Ramos (cell line): ENCODE results near the gene KDM8.

Experiments
- in situ Hi-C: fragments of 300-500 bp; cut with MboI; formaldehyde crosslinking; loops from one replicate; pipeline ENCODE4 v1.14.3; 2022; ENCODE audit warnings: low sequenced_read_pairs; ENCODE audit not compliant: unreplicated experiment

KDM8 gene

DNA sequence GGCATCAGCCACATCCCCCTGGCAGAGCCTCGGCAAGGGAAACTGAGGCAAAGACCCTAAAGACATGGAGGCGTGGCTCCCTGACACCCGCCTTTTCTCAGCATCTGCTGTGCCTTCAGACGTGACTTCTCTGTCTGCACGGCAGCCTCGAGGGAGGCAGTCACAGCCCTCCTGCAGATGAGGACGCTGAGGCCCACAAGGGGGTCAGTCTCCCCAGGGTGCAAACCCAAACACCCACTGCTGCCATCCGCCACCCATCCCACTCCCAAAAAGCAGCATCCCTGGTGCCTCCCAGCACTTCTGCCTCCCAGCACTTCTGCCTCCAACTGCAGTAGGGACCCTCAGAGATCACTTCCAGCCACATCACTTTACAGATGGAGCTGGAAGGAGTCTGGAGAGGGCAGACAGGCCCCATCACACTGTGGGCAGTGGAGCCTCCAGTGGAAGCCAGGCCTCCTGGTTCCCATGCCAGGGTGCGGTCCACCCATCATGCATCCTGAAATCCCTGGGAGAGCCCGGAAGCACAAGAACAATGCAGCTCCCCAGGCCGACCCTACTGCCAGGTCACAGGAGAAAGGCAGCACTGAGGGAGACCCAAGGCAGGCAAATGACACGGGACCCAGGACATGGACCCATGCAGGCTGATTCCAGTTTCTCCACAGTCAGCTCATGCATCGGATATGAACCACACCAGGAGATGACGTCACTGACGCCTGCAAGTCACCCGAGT lies 23.8 kb downstream of the KDM8 start:
- in situ Hi-C loops: loop anchor here (5.0 kb wide), 1 partner anchor 50 kb away; no protein-coding TSS in a partner anchor

DNA sequence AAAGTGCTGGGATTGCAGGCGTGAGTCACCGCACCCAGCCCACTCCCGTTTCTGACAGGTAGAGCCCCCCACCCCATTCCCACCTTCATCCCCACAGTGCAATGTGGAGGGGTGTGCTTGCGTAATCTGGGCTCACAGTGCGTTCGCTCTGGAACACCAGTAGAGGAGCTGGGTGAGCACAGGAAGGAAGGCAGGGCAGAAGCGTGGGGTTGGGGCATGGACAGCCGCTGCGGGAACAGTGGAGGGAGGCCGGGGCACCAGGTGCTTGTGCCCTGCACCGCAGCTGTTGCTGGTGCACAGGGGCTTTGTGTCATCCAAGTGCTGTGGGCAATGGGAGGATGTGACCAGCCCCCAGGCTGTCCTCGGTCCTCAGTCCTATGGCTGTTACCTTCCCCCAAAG lies 24.7 kb downstream of the KDM8 start:
- in situ Hi-C loops: loop anchor here (5.0 kb wide), 1 partner anchor 51 kb away; no protein-coding TSS in a partner anchor

- in situ Hi-C loops: loop anchor here (5.0 kb wide), 1 partner anchor 52 kb away; no protein-coding TSS in a partner anchor
These were observed 25.5 kb downstream of the KDM8 start for GRCh38 chr16:27228621-27229501.

- in situ Hi-C loops: loop anchor here (5.0 kb wide), 2 partner anchors 53 to 82 kb away; partner anchors contain the start of gene IL4R
These were observed 26.7 kb downstream of the KDM8 start for GRCh38 chr16:27229891-27230470.

DNA sequence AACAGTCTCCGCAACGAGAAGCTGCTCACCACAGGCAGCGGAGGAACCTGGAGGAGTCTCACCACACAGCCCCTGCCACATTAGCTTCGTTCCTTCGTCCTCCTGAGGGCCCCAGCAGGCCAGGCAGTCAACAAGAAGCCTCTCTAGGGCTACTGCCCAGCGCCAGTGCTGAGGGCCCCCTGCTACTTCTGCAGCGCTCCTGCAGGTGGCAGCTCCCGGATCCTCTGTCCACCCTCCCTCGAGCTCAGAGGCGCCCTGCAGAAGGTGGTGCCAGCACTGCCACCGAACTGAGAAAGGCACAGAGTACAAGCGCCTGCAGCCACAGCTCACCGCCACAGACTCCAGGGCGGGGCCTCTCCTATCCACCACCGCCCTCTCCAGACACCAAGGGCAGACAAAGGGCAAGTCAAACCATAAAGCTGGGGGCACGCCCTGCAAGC lies 27.3 kb downstream of the KDM8 start:
- in situ Hi-C loops: loop anchor here (5.0 kb wide), 1 partner anchor 82 kb away; the partner anchor contains the start of gene IL4R

GRCh38 chr16:27231692-27232060 lies 28.4 kb downstream of the KDM8 start:
- in situ Hi-C loops: loop anchor here (5.0 kb wide), 1 partner anchor 81 kb away; the partner anchor contains the start of gene IL4R

DNA sequence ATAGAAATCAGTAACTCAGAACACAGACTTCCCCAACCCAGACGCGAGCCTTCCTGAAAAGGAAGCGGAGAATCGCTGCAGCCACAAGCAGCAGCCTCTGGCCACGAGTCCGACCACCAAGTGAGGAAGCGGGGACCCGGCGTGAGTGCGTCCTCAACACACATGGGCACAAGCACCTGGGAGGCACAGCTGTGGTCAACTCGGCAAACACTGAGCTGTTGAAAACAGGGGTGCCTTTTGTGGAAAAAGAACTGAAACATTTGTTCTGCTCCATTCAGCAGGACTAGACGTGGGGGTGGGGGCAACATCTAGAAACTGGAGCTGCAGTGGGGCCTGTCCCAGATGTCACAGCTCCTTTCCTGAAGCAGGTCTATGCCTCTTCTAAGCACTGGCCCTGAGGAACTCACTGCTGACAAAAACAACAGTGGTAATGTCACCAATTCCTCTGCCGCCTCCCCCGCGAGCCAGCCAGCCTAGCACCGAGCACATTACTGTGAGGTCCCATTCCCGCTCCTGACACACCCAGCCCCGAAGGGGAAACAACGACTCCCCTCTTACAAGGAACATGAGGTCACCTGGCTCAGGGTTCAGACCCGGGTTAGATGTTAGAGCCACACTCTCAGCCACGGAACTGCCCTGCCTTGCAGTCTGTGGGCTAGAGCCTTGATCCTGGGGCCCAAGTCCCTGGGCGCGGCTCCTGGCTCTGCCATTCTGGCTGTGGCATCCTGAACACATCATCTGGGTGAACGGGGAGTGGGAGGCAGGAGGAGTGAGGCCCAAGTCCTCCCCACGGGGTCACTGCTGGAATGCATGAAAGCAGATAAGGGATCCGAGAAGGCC lies 29.0 kb downstream of the KDM8 start:
- in situ Hi-C loops: loop anchor here (5.0 kb wide), 1 partner anchor 80 kb away; the partner anchor contains the start of gene IL4R

- in situ Hi-C loops: loop anchor here (5.0 kb wide), 1 partner anchor 79 kb away; the partner anchor contains the start of gene IL4R
These were observed 29.7 kb downstream of the KDM8 start for GRCh38 chr16:27232901-27233625.

- in situ Hi-C loops: loop anchor here (5.0 kb wide), 1 partner anchor 79 kb away; the partner anchor contains the start of gene IL4R
These were observed 30.4 kb downstream of the KDM8 start for GRCh38 chr16:27233731-27234130.

GRCh38 chr16:27234171-27234570 lies 30.8 kb downstream of the KDM8 start:
- in situ Hi-C loops: loop anchor here (5.0 kb wide), 1 partner anchor 78 kb away; the partner anchor contains the start of gene IL4R

GRCh38 chr16:27234603-27235002 lies 31.3 kb downstream of the KDM8 start:
- in situ Hi-C loops: loop anchor here (5.0 kb wide), 1 partner anchor 78 kb away; the partner anchor contains the start of gene IL4R

- in situ Hi-C loops: no loop called here
These were observed 32.0 kb downstream of the KDM8 start for GRCh38 chr16:27235055-27235937.

- in situ Hi-C loops: no loop called here
These were observed 32.6 kb downstream of the KDM8 start for GRCh38 chr16:27235938-27236245.

GRCh38 chr16:27236635-27237218 lies 33.4 kb downstream of the KDM8 start:
- in situ Hi-C loops: no loop called here

DNA sequence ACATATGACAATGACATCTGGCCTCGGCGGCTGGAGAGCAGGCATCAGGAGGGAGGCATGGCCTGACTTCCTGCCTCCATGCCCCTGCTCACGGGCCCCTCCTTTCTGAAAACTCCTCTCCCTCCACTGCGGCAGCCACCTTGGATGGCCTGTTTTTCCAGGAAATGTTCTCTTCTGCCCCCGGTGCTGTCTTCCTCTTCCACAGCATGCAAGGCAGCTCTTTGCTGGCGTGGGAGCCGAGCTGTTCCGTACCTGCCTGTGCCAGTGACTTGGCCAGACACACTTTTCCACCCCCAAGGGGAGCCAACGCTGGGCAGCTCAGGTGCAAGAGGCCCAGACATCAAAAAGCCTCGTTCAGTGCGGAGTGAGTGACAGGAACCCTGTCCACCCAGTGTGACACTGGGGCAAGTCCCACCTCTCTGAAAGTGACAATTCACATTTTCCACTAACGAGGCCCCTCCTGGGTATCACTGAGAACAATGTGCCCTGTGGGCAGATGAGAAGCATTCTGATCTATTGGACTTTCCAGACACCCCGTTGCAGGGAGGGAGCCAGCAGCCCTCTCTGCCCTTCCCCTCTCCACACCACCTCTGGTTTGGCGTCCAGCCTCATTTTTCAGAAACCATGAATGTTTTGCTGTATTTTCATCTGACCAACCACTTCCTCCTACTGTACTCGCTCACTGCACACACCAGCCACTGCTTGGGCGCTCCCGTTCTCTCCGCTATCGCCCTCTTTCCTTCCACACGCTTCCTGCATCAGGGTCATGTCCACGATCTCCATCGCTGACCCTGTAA lies 34.1 kb downstream of the KDM8 start:
- in situ Hi-C loops: no loop called here

DNA sequence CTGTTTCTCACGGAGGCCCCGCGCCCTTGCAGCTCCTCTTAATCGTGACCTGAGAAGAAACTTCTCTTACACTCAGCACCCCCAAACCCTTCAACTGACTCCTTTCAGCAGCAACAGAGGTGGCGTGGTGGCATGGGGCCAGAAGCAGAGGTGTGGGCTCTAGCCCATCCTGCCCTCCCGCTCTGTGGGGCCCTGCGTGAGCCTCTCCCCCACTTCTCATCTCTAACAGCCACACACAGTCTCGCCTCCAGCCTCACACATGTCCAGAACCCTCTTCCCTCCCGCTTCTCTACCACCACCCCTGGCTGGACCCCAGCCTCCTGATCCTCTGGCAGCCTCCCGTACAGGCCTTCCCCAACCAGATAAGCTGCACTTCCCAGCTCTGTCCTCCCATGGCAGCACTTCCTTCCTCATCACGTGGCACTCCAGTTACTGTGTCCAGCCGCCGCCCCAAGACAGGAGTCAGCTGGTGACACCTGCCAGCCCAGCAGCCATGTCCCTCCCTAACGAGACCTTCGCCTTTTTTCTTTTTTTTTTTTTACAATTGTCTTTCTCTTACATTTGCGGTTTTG lies 34.8 kb downstream of the KDM8 start:
- in situ Hi-C loops: no loop called here
